Measurements from ENCODE around the gene KRTAP21-3.
"Not testable (repeated sequence)": the region's sequence is repeated elsewhere in the genome, so short reads cannot be mapped to it uniquely, and the experiment has no call there.

Gene KRTAP21-3

GRCh38 chr21:30718239-30718909 is at the start of gene KRTAP21-3:
KRTAP21-3 (minus strand) TSS chr21:30718777; CDS start chr21:30718759, 18 bp downstream.
- no peak for TF ChIP-seq CTCF (conservative IDR thresholded peaks at IDR 0.05; ENCODE audit: low read depth, low read length)
- no peak within 1 kb of the TSS for H3K4me3 ChIP-seq (ENCODE audit: low read depth, low read length)
- DNase-seq (ENCODE audit: low read depth) = peak; percentile 37

- DNase-seq (ENCODE audit: low read depth) = no peak
- no peak for TF ChIP-seq CTCF (conservative IDR thresholded peaks at IDR 0.05; ENCODE audit: low read depth, low read length)
Measured at GRCh38 chr21:30760776-30761175, 42.2 kb upstream of the KRTAP21-3 start.

GRCh38 chr21:30758306-30758705 is 39.7 kb upstream of the KRTAP21-3 start:
- no peak for TF ChIP-seq CTCF (conservative IDR thresholded peaks at IDR 0.05; ENCODE audit: low read depth, low read length)
- no peak overlapping the region for H3K4me3 ChIP-seq (ENCODE audit: low read depth, low read length)
- DNase-seq (ENCODE audit: low read depth) = no peak

More at GRCh38 chr21:30760776-30761175, 42.2 kb upstream of the KRTAP21-3 start:
- H3K4me3 ChIP-seq (ENCODE audit: low read depth, low read length) = no peak overlapping the region

GRCh38 chr21:30755328-30755727 is 36.8 kb upstream of the KRTAP21-3 start, which contains the start of gene KRTAP21-1:
KRTAP21-1 (minus strand) TSS chr21:30755428; CDS start chr21:30755378, 50 bp downstream.
- H3K4me3 ChIP-seq (ENCODE audit: low read depth, low read length); DNase-seq (ENCODE audit: low read depth): not testable (repeated sequence)

GRCh38 chr21:30747159-30747558 is 28.6 kb upstream of the KRTAP21-3 start, which contains the start of gene KRTAP21-2:
KRTAP21-2 (minus strand) TSS chr21:30747259; CDS start chr21:30747202, 57 bp downstream.
- TF ChIP-seq CTCF (conservative IDR thresholded peaks at IDR 0.05; ENCODE audit: low read depth, low read length) = no peak

GRCh38 chr21:30740462-30740861 is 21.9 kb upstream of the KRTAP21-3 start:
- no peak for TF ChIP-seq CTCF (conservative IDR thresholded peaks at IDR 0.05; ENCODE audit: low read depth, low read length)
- DNase-seq (ENCODE audit: low read depth) = no peak
- no peak overlapping the region for H3K4me3 ChIP-seq (ENCODE audit: low read depth, low read length)

More at GRCh38 chr21:30747159-30747558, 28.6 kb upstream of the KRTAP21-3 start, which contains the start of gene KRTAP21-2:
- no peak for DNase-seq (ENCODE audit: low read depth)
- H3K4me3 ChIP-seq (ENCODE audit: low read depth, low read length) = no peak within 1 kb of the TSS

GRCh38 chr21:30733026-30733425 is 14.4 kb upstream of the KRTAP21-3 start:
- H3K4me3 ChIP-seq (ENCODE audit: low read depth, low read length) = no peak overlapping the region
- DNase-seq (ENCODE audit: low read depth) = no peak
- TF ChIP-seq CTCF (conservative IDR thresholded peaks at IDR 0.05; ENCODE audit: low read depth, low read length) = no peak

All from choroid plexus epithelial cell (primary cell).